BLaER1 treated with 17β-estradiol and CSF1 and Interleukin-3, amounts not matched to agents 10 nM and 100 nM (cell line): ENCODE measurements around the gene LRBA.
A peak's percentile ranks its signal among the peaks of the same experiment; 100 is the strongest.
"Not testable (repeated sequence)": the region's sequence is repeated elsewhere in the genome, so short reads cannot be mapped to it uniquely, and the experiment has no call there.

Experiments used
- H3K27ac ChIP-seq, 11 experiments: shearing (Covaris generic); formaldehyde crosslinking; 2 replicates each; pipeline ENCODE4 v1.8.1; 2022
- H3K27me3 ChIP-seq, 11 experiments: shearing (Covaris generic); formaldehyde crosslinking; 2 replicates each; pipeline ENCODE4 v1.8.1; 2022
- H3K36me3 ChIP-seq, 11 experiments: shearing (Covaris generic); formaldehyde crosslinking; 2 replicates each; pipeline ENCODE4 v1.8.1; 2022
- H3K4me1 ChIP-seq, 10 experiments: shearing (Covaris generic); formaldehyde crosslinking; 2 replicates each; pipeline ENCODE4 v1.8.1; 2022
- H3K4me2 ChIP-seq, 11 experiments: shearing (Covaris generic); formaldehyde crosslinking; 2 replicates each; pipeline ENCODE4 v1.8.1; 2022
- H3K4me3 ChIP-seq, 10 experiments: shearing (Covaris generic); formaldehyde crosslinking; 2 replicates each; pipeline ENCODE4 v1.8.1; 2022
- H3K9ac ChIP-seq, 11 experiments: shearing (Covaris generic); formaldehyde crosslinking; 2 replicates each; pipeline ENCODE4 v1.8.1; 2022
- H3K9me3 ChIP-seq, 11 experiments: shearing (Covaris generic); formaldehyde crosslinking; replicated peaks in 1 of 11; 2 replicates each; pipeline ENCODE4 v1.8.1; 2022
- H4K20me1 ChIP-seq, 11 experiments: shearing (Covaris generic); formaldehyde crosslinking; 2 replicates each; pipeline ENCODE4 v1.8.1; 2022
- Cebpa-rat ChIP-seq, 11 experiments: shearing (Covaris generic); IDR thresholded peaks; 2 replicates each; pipeline ENCODE4 v1.8.1; 2022

LRBA gene

GRCh38 chr4:151000747-151001429 lies 14.2 kb downstream of the LRBA start:
- H3K9me3 ChIP-seq = peaks cover 0 to 4% (median 0%) of the 10 kb centered on the region in 11 experiments; a peak in 2 of 22 replicates
- H3K27ac ChIP-seq = no peak overlapping the region
- H4K20me1 ChIP-seq = no peaks in the 10 kb centered on the region
- H3K4me1 ChIP-seq = peaks cover 0 to 24% (median 13%) of the 10 kb centered on the region in 10 experiments; a peak in 15 of 20 replicates
- TF ChIP-seq Cebpa-rat (IDR thresholded peaks at IDR 0.05) = no peak
- H3K27me3 ChIP-seq = no peaks in the 10 kb centered on the region
- H3K4me2 ChIP-seq = no peak overlapping the region
- H3K9ac ChIP-seq = no peak overlapping the region
- peaks cover 0 to 14% (median 0%) of the 10 kb centered on the region in 11 experiments; a peak in 5 of 22 replicates for H3K36me3 ChIP-seq
- no peak overlapping the region for H3K4me3 ChIP-seq

DNA sequence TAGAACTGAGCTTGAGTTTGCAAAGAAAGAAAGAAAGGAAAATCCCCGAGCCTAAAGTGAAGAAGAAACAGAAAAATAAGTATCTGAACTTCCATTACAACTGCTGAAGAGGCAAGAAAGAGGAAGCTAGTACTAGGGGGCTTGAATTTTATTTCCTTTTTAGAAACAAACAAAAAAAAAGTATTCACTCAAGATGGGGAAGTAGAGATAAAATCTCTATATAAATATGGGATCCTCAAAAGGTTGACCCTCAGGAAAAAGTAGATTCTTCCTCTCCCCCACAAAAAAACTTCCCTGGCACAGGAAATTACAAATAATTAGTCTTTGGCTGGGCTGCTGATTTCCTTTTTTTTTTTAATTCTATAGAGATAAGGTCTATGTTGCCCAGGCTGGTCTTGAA lies 16.0 kb downstream of the LRBA start:
- peak overlapping the region in 3 of 11 experiments; percentile 5 to 43 (median 17); a peak in 2 of 22 replicates for H3K27ac ChIP-seq
- no peak overlapping the region for H3K4me3 ChIP-seq
- 0 out of 22 replicates have a peak overlapping the region, but pooled peaks of 1 of the 11 experiments have one; percentile 6 for H3K9ac ChIP-seq
- peak overlapping the region in 10 of 11 experiments; percentile 13 to 63 (median 34); a peak in 14 of 22 replicates for H3K4me2 ChIP-seq
- H3K36me3 ChIP-seq = peaks cover 0 to 10% (median 0%) of the 10 kb centered on the region in 11 experiments; a peak in 5 of 22 replicates
- H3K9me3 ChIP-seq = peaks cover 2 to 7% (median 2%) of the 10 kb centered on the region in 11 experiments; a peak in 16 of 22 replicates
- H4K20me1 ChIP-seq = no peaks in the 10 kb centered on the region
- no peaks in the 10 kb centered on the region for H3K27me3 ChIP-seq
- peaks cover 8 to 25% (median 18%) of the 10 kb centered on the region in 10 experiments; a peak in 19 of 20 replicates for H3K4me1 ChIP-seq
- TF ChIP-seq Cebpa-rat (IDR thresholded peaks at IDR 0.05) = no peak

DNA sequence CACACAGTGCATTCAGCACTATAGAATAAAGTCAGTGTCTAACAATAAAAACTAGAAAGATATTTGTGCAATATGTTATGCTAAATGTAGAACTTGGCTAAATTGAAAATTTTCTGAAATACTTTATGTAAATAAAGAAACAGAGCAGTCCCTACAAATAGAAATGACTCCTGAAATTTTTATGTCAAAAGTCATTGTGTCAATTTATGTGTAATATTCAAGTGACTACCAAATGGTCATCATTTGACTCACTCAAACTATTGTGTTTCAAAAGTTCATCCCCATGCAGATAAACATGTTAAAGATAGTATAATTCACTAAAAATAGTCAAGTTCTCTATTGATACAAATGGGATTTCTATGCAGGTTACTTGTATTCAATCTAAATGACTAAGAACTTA lies 17.9 kb downstream of the LRBA start:
- H3K4me3 ChIP-seq = no peak overlapping the region
- H3K9ac ChIP-seq = no peak overlapping the region
- no peak overlapping the region for H3K4me2 ChIP-seq
- H3K9me3 ChIP-seq = peaks cover 13 to 22% (median 16%) of the 10 kb centered on the region in 11 experiments
- H3K27ac ChIP-seq = no peak overlapping the region
- H3K4me1 ChIP-seq = peaks cover 8 to 25% (median 17%) of the 10 kb centered on the region in 10 experiments; a peak in 19 of 20 replicates
- H3K27me3 ChIP-seq = no peaks in the 10 kb centered on the region
- H3K36me3 ChIP-seq = peaks cover 0 to 5% (median 0%) of the 10 kb centered on the region in 11 experiments; a peak in 3 of 22 replicates
- no peak for TF ChIP-seq Cebpa-rat (IDR thresholded peaks at IDR 0.05)
- H4K20me1 ChIP-seq = no peaks in the 10 kb centered on the region

- TF ChIP-seq Cebpa-rat (IDR thresholded peaks at IDR 0.05) = no peak
- Histone ChIP-seq H3K27ac (no peak overlapping the region), H3K36me3 (peaks cover 0 to 11% (median 4%) of the 10 kb centered on the region in 11 experiments; a peak in 9 of 22 replicates), H3K4me3 (no peak overlapping the region), H3K9ac (no peak overlapping the region), H3K9me3 (peaks cover 19 to 42% (median 31%) of the 10 kb centered on the region in 11 experiments), H3K4me1 (peaks cover 8 to 25% (median 17%) of the 10 kb centered on the region in 10 experiments; a peak in 19 of 20 replicates), H4K20me1 (no peaks in the 10 kb centered on the region), H3K27me3 (no peaks in the 10 kb centered on the region), H3K4me2 (peak overlapping the region in 8 of 11 experiments; percentile 7 to 67 (median 43); a peak in 11 of 22 replicates)
Measured at GRCh38 chr4:150994721-150995120, 20.4 kb downstream of the LRBA start.

GRCh38 chr4:150993577-150993976 lies 21.5 kb downstream of the LRBA start:
- peaks cover 19 to 45% (median 31%) of the 10 kb centered on the region in 11 experiments for H3K9me3 ChIP-seq
- H3K4me1 ChIP-seq = peaks cover 2 to 14% (median 8%) of the 10 kb centered on the region in 10 experiments; a peak in 15 of 20 replicates
- H3K9ac ChIP-seq, H3K4me2 ChIP-seq, H3K27ac ChIP-seq, H4K20me1 ChIP-seq, H3K4me3 ChIP-seq, H3K27me3 ChIP-seq: not testable (repeated sequence)
- H3K36me3 ChIP-seq = peaks cover 0 to 11% (median 4%) of the 10 kb centered on the region in 11 experiments; a peak in 9 of 22 replicates

DNA sequence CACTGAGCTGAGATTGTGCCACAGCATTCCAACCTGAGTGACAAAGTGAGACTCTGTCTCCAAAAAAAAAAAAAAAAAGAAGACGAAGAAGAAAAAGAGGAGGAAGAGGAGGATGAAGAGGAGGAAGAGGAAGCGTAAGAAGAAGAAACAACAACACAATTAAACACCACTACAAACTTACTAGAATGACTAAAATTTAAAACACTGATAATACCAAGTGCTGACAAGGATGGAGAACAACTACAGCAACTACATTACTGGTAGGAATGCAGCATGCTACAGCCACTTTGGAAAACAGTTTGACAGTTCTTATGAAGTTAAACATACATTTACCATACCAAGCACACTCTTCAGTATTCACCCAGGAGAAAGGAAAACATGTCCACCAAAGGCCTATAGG lies 24.1 kb downstream of the LRBA start:
- no peak overlapping the region for H3K4me3 ChIP-seq
- no peak overlapping the region for H3K4me2 ChIP-seq
- peaks cover 0 to 13% (median 7%) of the 10 kb centered on the region in 10 experiments; a peak in 10 of 20 replicates for H3K4me1 ChIP-seq
- no peaks in the 10 kb centered on the region; a peak in 1 of 22 replicates for H4K20me1 ChIP-seq
- no peak overlapping the region for H3K27ac ChIP-seq
- no peak for TF ChIP-seq Cebpa-rat (IDR thresholded peaks at IDR 0.05)
- H3K9ac ChIP-seq = no peak overlapping the region
- peaks cover 0 to 11% (median 4%) of the 10 kb centered on the region in 11 experiments; a peak in 9 of 22 replicates for H3K36me3 ChIP-seq
- no peaks in the 10 kb centered on the region for H3K27me3 ChIP-seq
- peaks cover 19 to 45% (median 31%) of the 10 kb centered on the region in 11 experiments for H3K9me3 ChIP-seq

DNA sequence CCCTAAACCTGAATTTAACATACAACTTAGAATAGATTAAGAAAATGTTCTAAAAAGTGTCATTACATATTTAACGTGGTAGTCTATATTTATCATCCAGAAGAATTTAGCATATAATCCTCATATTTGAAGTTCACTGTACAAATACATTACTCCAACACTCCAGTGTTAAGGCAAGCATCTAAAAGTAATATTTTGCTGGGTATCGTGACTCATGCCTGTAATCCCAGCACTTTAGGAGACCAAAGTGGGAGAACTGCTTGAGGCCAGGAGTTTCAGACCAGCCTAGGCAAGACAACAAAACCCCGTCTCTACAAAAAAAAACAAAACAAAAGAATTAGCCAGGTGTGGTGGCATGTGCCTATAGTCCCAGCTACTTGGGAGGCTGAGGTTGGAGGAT lies 24.8 kb downstream of the LRBA start:
- H3K27me3 ChIP-seq = no peaks in the 10 kb centered on the region
- H3K4me1 ChIP-seq = peaks cover 0 to 13% (median 7%) of the 10 kb centered on the region in 10 experiments; a peak in 10 of 20 replicates

GRCh38 chr4:150988238-150988637 lies 26.8 kb downstream of the LRBA start:
- Histone ChIP-seq H3K36me3 (peaks cover 0 to 9% (median 4%) of the 10 kb centered on the region in 11 experiments; a peak in 8 of 22 replicates), H3K4me2 (no peak overlapping the region), H3K27ac (no peak overlapping the region), H3K9me3 (peaks cover 8 to 34% (median 21%) of the 10 kb centered on the region in 11 experiments), H3K4me1 (no peaks in the 10 kb centered on the region), H3K27me3 (no peaks in the 10 kb centered on the region), H3K4me3 (no peak overlapping the region), H4K20me1 (peaks cover 0 to under 1% (median 0%) of the 10 kb centered on the region in 11 experiments; a peak in 1 of 22 replicates), H3K9ac (no peak overlapping the region)
- TF ChIP-seq Cebpa-rat (IDR thresholded peaks at IDR 0.05) = no peak

More for the DNA sequence above, 24.8 kb downstream of the LRBA start:
- H3K9ac ChIP-seq = no peak overlapping the region
- TF ChIP-seq Cebpa-rat (IDR thresholded peaks at IDR 0.05) = no peak
- no peaks in the 10 kb centered on the region; a peak in 1 of 22 replicates for H4K20me1 ChIP-seq
- H3K9me3 ChIP-seq = peaks cover 19 to 45% (median 31%) of the 10 kb centered on the region in 11 experiments
- no peak overlapping the region for H3K4me3 ChIP-seq
- H3K4me2 ChIP-seq = no peak overlapping the region
- H3K27ac ChIP-seq = no peak overlapping the region
- peaks cover 0 to 11% (median 4%) of the 10 kb centered on the region in 11 experiments; a peak in 9 of 22 replicates for H3K36me3 ChIP-seq

GRCh38 chr4:150987204-150987603 lies 27.9 kb downstream of the LRBA start:
- TF ChIP-seq Cebpa-rat (IDR thresholded peaks at IDR 0.05) = no peak
- Histone ChIP-seq H3K4me2 (no peak overlapping the region), H3K9ac (no peak overlapping the region), H3K4me3 (no peak overlapping the region), H3K27ac (no peak overlapping the region), H3K27me3 (no peaks in the 10 kb centered on the region), H3K4me1 (peaks cover 0 to 7% (median 0%) of the 10 kb centered on the region in 10 experiments; a peak in 3 of 20 replicates), H4K20me1 (peaks cover 0 to 6% (median 0%) of the 10 kb centered on the region in 11 experiments; a peak in 1 of 22 replicates), H3K36me3 (peaks cover 0 to 9% (median 2%) of the 10 kb centered on the region in 11 experiments; a peak in 7 of 22 replicates), H3K9me3 (peaks cover 5 to 23% (median 17%) of the 10 kb centered on the region in 11 experiments; a peak in 18 of 22 replicates)
